Activated CD4-positive, alpha-beta T cell treated with anti-CD3 and anti-CD28 coated beads for 24 hours (primary cell): ENCODE data around the gene IL20RB.

Source experiments
- DNase-seq, 2 donors: peaks; one replicate each; pipeline ENCODE4 v3.0.0-alpha.2; 2020; ENCODE audit warnings: low read depth in 2 of 2

Gene IL20RB

GRCh38 chr3:137039570-137039969, 81.8 kb downstream of the IL20RB start:
- DNase-seq, result no peak

DNA sequence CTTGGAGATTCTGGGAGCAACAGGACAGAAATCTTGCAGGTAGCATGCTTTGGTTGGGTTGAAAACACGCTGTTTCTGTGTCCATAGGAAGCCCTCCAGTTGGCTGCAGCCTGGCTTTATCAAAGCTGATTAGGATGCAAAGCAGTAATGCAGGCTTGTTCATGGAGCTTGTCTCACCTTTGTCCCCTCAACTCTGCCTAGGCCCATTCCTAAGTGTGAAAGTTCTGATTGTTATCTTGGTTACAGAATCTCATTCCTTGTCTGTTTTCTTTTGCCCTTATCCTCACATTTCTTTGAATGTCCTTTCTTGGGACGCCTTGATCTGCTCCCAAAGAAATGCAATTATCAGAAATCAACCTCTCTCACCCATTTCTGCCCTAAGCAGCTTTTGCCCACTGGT, 83.5 kb downstream of the IL20RB start:
- no peak for DNase-seq

GRCh38 chr3:137041686-137042085, 83.9 kb downstream of the IL20RB start:
- DNase-seq, result no peak

DNA sequence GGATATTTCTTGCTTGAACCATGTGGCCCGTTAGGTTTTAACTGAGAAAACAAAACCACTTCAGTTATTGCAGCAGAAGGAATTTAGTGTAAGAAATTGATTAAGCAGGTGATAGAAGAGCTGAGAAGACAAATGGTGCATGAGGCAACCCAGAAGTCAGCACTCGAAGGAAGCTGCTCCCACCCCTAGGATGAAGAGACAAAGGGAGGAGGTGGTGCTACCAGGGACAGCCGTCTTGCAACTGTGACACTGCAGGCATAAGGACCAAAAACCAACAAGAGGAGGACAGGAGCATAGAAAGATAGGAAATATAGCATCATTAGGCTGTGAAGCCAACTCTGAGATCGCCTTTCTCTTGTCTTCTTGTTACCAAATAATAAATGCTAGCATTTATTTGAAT, 89.0 kb downstream of the IL20RB start:
- no peak for DNase-seq

DNA sequence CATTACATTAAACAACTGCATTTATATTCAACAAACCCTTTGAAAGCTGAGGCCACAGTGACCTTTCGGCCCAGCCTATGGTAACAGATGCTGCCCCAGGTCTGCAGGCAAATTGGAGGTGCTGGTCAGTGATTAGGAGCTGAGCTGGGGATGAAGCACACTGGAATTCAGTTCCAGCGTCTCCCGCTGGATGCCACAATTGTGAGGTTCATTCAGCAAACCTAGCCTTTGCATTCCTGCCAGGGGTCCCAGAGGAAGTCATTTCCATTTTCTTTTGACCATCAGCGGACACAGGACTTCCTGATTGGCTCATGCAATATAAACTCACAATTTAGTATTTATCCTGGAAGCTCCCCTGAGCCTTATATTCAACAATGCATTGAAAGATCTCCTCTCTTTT, 89.5 kb downstream of the IL20RB start:
- DNase-seq, result no peak

DNA sequence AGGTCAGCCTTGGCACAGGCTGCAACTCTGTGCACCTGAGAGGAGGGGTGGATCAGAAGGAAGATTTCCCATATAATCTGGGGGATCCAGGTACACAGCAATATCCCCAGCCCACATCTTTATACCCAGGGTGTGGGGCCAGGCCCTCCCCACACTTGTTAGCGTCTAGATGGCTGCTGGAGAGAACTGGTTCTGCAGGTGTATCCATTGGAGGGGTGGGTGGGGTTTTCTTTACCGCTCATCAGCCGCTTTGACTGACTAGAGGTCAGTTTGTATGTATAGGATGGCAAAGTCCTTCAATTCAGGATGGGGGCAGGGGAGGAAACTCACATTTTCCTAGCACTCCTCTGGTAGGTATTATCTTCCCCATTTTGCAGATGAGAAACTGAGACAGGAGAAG, 92.5 kb downstream of the IL20RB start:
- no peak for DNase-seq

DNA sequence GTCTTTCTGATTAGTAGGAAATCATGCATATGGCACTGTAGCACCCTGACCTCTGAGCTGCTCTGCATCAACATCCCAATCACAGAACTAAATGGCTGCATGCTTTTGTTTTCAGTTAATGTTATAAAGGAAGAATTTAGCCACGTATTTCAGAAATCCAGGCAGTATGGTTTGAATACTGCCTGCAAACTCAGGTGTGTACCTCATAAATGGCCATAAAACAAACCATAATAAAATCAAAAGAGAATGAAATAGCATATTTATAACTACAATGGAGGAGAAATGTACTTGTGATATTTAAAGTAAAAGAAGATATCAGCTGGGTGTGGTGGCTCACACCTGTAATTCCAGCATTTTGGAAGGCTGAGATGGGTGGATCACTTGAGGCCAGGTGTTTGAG, 94.5 kb downstream of the IL20RB start:
- DNase-seq, result no peak
